GM19099 (cell line): Measurements from ENCODE around the gene WIPF3.

Experiments used
- POLR2A ChIP-seq: IDR thresholded peaks from 3 replicates; pipeline ENCODE4 v1.6.1; 2011; ENCODE audit warnings: low read depth; ENCODE audit not compliant: insufficient read length; ENCODE audit errors: extremely low read depth

The WIPF3 gene

DNA sequence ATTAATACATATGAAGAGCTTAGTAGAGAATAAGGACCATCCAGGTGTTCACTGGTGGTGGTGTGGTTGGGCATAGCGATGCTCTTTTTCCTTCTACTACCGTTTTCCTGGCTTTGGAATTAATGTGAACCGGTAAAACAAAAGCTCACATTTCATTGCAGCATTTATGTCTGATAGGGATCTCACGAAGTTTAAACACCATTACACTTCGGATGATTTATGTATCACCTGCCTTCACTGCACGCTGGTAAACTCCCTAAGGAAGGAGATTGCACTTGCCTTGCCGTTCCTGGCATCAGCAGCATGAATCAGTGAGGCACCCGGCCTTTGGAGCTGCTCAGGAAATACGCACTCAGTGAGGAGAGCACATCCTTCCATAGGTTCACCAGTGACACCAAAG is 47.5 kb downstream of the WIPF3 start:
- no peak for TF ChIP-seq POLR2A

DNA sequence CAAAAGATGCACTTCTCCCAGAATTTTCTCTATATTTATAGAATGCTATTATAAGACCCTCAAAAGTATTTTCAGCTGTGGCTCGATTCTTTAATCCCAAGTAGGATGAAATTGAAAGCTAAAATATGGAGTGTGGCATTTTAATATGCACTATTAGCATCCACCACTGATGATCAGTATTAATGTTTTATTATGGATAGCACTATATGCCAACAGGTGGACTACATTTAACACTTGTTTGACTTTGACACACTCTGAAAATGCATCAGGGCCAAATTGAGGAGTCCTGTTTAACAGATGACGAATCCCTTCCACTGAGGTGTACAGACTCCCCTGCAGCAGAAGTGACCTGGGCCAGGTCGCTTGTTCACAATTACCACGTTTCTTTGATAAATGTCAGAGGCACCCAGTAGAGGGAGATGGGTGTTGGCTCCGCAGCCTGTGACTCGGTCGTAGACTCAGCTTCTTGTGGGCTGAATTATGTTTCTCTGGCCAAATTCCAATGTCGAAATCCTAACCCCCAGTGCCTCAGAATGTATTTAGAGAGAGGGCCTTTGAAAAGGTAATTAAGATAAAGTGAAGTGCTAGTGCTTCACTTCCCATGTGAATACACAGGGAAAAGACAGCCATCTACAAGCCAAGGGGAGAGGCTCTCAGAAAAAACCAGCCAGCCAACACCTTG is 48.1 kb downstream of the WIPF3 start:
- TF ChIP-seq POLR2A, result no peak

DNA sequence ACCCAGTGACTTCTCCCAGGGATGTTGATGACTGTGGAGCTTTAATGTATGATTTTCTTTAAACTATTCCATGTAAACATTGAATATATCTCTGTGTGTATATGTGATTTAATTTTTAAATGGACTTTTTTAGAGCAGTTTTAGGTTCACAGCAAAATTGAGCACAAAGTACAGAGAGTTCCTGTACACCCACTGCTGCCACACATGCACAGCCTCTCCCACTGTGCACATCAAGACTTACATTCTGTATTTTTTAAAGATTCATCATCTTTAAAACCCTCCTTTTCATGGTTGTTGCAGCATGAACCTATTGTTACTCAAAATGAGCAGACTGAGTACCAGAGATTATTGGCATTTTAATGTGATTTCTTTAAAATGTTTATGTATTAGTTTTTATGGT is 51.3 kb downstream of the WIPF3 start:
- no peak for TF ChIP-seq POLR2A

DNA sequence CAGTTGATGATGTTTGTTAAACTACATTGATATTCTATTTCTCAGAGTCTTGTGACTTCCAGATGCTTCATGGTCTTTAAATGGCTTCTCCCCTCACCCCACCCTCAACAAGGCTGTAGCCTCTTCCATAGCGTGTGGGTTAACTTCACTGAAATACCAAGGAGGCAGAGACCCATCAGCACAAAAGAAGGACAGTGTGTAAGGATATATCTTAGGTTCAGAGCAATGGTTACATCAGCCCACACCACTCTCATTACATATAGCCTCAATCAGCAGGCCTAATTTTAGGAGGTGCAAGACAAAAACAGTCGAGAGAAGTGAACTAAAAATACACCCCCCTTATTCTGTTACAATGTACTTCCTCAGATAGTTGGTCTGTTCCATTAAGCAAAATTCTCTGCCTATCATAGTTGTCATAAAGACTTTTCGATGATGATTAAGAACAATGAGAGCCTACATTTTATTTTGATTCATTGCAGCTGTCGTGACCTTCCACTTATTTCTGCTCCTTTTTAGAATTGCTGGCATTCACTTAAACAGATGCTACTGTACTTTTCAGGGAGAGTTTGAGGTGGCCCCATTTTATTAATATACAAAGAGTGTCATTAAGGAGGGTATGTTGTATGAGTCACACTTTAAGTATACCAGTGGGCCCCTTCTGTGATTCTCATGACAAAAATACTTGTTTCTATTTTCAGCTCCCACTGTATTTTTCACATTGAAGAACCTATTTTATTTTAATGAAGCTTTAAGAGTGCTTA is 52.1 kb downstream of the WIPF3 start:
- TF ChIP-seq POLR2A, result no peak

DNA sequence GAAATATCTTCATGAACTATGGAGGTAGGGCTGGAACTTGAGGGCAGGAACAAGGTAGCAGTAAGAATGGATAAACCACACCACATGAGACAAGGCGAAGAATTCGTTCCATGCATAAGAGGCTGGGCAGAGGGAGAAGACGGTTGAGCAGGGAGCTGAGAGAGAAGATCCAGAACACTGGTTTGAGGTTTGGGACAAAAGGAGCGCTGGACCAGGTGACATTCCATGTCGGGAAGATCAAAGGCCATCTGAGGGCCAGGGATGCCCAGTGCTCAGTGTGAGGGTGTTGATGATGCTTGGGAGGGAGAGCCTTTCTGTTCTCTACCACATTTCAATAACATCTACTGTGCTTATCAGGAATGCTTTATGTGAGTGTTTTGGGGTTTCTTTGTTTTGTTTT is 52.8 kb downstream of the WIPF3 start:
- TF ChIP-seq POLR2A, result no peak

DNA sequence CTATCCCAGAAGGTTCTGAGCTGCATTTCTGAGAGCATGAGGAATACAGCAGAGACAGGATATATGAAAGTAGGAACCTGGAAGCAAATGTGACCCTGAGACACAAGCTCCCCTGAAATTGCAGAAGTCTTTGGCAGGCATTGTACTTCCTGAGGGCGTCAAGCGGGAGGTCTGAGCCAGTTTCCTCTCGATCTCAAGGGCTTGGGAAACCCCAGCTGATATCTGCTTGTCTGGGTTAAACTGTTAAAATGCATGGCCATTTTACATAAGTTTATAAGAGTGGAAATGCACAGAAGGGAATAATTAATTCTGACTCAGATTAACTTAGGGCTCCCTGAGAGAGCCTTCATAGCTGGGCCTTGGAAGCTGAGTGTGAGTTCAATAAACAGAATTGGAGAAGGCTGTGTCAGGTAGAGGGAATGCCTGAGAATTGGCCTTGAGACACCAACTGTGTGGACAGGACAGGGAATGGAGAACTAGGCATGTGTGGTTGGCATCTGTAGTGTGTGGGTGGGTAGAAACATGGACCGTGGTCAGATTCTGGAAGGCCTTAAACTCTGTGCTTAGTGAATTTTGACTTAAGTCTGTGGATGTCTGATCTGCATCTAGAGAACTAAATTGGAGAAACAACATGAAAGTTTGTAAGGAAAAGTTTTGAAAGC is 53.3 kb downstream of the WIPF3 start:
- no peak for TF ChIP-seq POLR2A

DNA sequence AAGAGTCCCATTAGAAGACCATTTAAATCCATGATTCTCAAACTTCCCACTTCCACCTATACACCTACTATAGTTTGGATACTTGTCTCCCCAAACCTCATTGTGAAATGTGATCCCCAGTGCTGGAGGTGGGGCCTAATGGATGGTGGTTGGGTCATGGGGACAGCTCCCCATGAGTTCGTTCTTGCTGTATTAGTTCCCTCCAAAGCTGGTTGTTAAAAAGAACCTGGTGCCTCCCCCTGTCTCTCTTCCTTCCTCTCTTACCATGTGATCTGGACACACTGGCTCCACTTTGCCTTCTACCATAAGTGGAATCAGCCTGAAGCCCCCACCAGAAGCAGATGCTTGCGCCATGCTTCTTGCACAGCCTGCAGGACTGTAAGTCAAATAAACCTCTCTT is 53.9 kb downstream of the WIPF3 start:
- TF ChIP-seq POLR2A, result no peak

DNA sequence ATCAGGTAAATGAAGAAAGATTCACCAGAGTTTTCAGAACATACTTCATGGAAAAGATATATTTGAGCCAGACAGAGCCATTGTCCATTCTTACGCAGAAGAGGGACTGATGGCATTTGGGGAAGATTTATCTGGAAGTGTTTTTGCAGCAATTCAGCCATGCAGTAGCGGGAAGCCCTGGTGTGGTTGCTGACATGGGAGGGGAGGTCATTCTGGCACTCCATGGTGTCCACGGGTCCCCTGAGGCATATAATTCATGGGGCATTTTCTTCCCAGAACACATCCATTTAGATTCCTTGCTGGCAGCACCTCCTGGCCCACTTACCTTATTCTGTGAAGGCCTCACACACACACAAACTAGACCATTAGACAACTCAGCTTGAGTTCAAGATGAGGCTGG is 55.6 kb downstream of the WIPF3 start:
- TF ChIP-seq POLR2A, result no peak

DNA sequence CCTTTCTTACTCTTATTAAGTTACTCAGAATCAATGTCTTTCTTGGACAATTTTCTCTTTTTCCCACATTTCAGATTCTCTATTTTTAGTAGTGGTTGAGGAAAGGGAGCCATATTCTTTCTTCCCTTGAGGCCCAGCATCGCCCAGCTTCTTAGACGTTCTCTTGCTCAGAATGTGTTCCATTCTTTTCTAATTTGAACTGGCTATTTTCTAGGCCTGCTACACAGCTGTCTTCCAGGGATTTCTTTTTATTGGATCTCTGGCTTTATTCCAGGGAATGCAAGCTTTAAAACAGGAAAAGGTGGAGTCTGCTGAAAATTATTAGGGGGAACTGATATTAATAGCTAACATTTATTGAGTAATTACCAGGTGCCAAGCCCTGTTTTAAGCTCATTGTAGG is 58.3 kb downstream of the WIPF3 start:
- no peak for TF ChIP-seq POLR2A

DNA sequence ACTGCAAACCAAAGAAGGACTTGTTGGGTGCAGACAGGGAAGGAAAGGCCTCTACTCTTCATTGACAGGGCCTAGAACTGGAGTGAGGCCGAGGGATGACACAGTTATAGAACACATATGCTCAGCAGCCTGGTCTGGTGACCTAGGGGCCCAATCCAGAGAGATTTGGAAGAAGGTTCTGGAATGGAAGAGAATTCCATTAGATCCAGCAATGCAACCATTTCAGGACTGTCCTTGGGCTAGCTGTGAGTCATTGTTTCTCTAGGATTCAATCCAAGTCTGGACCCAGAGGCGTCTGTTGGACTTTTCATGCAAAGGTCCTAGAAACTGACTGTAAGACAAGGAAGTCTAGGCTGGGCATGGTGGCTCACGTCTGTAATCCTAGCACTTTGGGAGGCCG is 59.2 kb downstream of the WIPF3 start:
- TF ChIP-seq POLR2A, result no peak

DNA sequence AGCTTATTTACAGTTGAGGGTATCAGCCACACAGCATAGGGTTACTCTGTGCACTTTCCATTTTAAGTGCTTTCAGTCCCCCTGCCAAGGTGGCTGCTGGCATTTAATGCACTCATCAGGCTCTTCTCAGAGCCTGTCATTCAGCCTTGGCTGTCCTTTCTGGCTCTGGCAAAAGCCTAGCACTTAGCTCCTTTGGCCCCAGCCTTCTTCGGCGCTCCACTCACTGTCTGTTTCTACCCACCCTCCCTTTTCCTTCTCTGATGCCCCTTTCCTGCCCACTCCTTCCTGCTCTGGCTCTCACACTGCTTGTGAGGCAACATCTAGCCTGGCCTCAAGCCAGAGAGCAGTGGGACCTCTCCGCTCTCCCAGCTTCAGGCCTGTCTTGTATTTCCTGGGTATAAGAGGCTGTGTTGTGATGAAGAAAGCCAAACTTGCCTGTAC is 60.2 kb downstream of the WIPF3 start:
- TF ChIP-seq POLR2A, result no peak

DNA sequence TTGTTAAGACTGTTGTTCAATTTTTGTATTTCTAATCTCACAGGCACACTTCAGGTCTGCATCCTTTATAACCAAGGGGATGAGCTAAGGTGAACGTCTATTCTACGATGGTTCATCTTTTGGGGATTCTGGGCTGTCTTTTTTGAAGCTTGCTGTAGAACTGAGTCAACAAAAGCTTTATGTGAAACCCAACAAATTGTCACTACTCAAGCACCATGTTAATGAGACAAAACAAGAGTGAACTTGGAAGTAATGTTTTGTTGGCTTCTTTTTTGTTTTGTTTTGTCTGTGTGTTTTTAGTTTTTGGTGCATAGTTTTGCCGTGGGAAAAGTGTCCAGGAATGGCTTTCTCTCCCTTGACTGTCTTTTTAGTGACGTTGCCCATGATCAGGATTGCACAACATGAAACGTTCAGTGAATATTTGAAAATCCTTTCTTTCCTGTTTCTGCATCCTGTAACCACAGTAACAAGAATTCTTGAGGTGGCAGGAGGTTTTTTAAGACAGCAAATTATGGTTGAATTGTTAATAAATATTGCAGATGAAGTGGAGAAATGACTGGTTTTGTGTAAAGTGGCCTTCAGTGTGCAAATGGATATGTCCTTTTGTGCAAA is 65.6 kb downstream of the WIPF3 start:
- TF ChIP-seq POLR2A, result no peak

DNA sequence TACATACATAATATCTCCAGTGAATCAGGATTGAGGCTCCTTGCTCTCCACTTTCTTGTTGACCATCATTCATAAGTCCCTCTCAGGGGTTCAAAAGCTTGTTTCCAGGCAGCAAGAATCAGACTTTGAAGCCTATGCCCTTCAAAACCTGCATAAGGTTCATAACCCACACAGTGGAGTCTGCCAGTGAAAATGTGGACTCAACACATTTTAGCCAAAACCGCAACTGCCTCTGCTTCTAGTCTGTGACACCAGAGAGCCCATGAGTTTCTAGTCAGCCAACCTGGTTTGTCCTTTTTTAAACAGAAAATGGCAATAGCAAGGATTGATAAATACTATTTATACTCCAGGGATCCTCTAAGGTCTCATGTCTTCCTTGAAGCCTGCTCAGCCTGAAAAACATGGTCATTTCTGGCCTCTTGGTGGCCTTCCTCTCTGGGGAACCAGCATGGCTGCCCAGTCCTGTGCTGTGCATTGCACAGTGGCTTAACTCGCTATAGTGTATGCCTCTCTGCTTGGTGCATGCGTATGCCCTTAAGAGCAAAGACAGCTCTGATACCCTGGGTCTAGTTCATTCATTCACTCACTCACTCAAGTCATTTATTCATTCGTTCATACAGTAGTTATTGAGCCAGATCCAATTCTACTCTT is 67.5 kb downstream of the WIPF3 start:
- no peak for TF ChIP-seq POLR2A

DNA sequence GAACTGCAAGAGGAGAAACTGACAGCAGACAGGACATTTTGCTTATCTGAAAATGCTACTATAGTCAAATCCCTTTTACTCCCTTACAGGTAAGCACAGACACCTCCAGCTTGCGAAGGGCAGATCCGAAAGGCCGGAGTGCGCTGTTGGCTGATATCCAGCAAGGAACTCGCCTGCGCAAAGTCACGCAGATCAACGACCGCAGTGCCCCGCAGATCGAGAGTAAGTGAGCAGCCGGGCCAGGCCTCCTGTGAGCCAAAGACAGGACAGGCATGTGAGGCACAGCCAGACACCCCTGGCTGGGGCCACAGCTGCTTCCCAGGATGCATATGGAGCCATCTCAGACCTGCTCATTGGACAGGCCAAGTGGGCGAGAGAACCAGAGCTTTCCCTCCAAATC is 69.4 kb downstream of the WIPF3 start:
- TF ChIP-seq POLR2A, result no peak

DNA sequence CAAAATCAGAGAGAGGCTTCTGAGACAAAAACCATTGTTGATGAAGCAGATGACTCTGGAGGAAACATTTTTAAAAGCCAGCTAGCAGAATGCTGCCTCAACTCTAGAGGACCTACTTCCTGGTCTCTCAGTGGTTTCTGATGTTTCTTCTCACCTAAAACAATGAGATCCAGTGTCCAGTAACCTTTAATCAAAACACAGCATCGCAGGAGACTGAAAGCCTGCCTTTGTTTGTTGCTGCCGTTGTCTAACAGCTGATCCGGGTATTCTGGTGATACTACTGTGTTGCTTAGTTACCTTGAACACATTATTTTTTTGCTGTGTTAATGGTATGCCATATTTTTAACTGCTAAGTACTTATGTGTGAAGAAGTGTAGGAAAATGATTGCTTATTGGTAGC is 70.9 kb downstream of the WIPF3 start:
- no peak for TF ChIP-seq POLR2A
